B cell (primary cell): ENCODE data around the gene TMEM154.

Experiments used
- CTCF ChIP-seq: fragments of 200-600 bp; IDR thresholded peaks from one replicate; pipeline ENCODE4 v1.8.0; 2022; ENCODE audit warnings: antibody characterized with exemption, mild to moderate bottlenecking
- EZH2 ChIP-seq: IDR thresholded peaks from 2 replicates; pipeline ENCODE4 v1.6.1; 2012; ENCODE audit warnings: borderline replicate concordance, low read depth, mild to moderate bottlenecking, moderate library complexity, low read length; ENCODE audit not compliant: insufficient read depth, poor library complexity, severe bottlenecking

GRCh38 chr4:152715076-152715475 lies 35.3 kb upstream of the TMEM154 start:
- no peak for TF ChIP-seq CTCF
- TF ChIP-seq EZH2, result no peak
